SK-N-SH (cell line): Measurements from ENCODE around the gene KIF2A. TPM values are rescaled to one million over a fixed set of nuclear protein-coding genes. Genes with fewer than 3 reads are reported as not detected.

Experiments used
- CTCF ChIA-PET: fragments of 300-600, 350-600 bp; formaldehyde crosslinking; extraction: SDS; loops from one replicate; lab custom pipeline; 2021; lab: Yijun Ruan, JAX
- POLR2A ChIA-PET: fragments of 350-600 bp; sonication (Branson Sonifier 250); formaldehyde crosslinking; extraction: SDS; loops from one replicate; lab custom pipeline; 2020; ENCODE audit warnings: antibody characterized with exemption, inconsistent platforms; lab: Yijun Ruan, JAX
- DNase-seq: peaks from one replicate; pipeline ENCODE4 v3.0.0; 2012
- H2AFZ ChIP-seq: fragments of 200-600 bp; sonication (generic); 2 replicates; pipeline ENCODE4 v1.8.1; 2016; ENCODE audit warnings: antibody characterized with exemption, mild to moderate bottlenecking, low read depth
- H3F3A ChIP-seq: fragments of 200-600 bp; sonication (generic); replicated peaks from 2 replicates; pipeline ENCODE3; 2016; ENCODE audit warnings: antibody characterized with exemption, mild to moderate bottlenecking; ENCODE audit not compliant: insufficient read depth
- H3K27ac ChIP-seq, 2 experiments: fragments of 200-500 bp in 1 of 2; fragments of 200-600 bp in 1 of 2; sonication (Bioruptor generic) in 1 of 2; sonication (generic), shearing (Covaris generic) in 1 of 2; 2 replicates each; pipeline versions ENCODE4 v1.5.1 to v1.6.1; 2014 to 2016; ENCODE audit warnings: low read depth in 2 of 2, inconsistent platforms in 1 of 2, low read length in 1 of 2, mild to moderate bottlenecking in 1 of 2, mixed read lengths in 1 of 2
- H3K27me3 ChIP-seq: fragments of 200-600 bp; sonication (generic), shearing (Covaris generic); 2 replicates; pipeline ENCODE4 v1.6.1; 2016; ENCODE audit warnings: mixed run types; ENCODE audit not compliant: insufficient read depth
- H3K36me3 ChIP-seq, 2 experiments: fragments of 200-500 bp in 1 of 2; fragments of 200-600 bp in 1 of 2; sonication (Bioruptor generic) in 1 of 2; sonication (generic) in 1 of 2; replicated peaks in 1 of 2; 2 replicates each; pipeline versions ENCODE3 to v1.5.1; 2014 to 2016; ENCODE audit warnings: low read length in 1 of 2, mild to moderate bottlenecking in 1 of 2; ENCODE audit not compliant: insufficient read depth in 2 of 2, control insufficient read depth in 1 of 2
- H3K4me1 ChIP-seq, 2 experiments: fragments of 200-500 bp in 1 of 2; fragments of 200-600 bp in 1 of 2; sonication (Bioruptor generic) in 1 of 2; sonication (generic), shearing (Covaris generic) in 1 of 2; 2 replicates each; pipeline versions ENCODE4 v1.5.1 to v1.6.1; 2014 to 2016; ENCODE audit warnings: low read depth in 1 of 2, low read length in 1 of 2, mixed run types in 1 of 2; ENCODE audit not compliant: insufficient read depth in 2 of 2, control insufficient read depth in 1 of 2
- H3K4me2 ChIP-seq: fragments of 200-600 bp; sonication (generic), shearing (Covaris generic); 2 replicates; pipeline ENCODE4 v1.6.1; 2017; ENCODE audit warnings: mixed run types
- H3K4me3 ChIP-seq, 2 experiments: fragments of 200-500 bp in 1 of 2; fragments of 200-600 bp in 1 of 2; sonication (Bioruptor generic) in 1 of 2; sonication (generic), shearing (Covaris generic) in 1 of 2; 2 replicates each; pipeline versions ENCODE4 v1.5.1 to v1.8.1; 2014 to 2016; ENCODE audit warnings: low read depth in 2 of 2, inconsistent platforms in 1 of 2, low read length in 1 of 2, mild to moderate bottlenecking in 1 of 2, mixed read lengths in 1 of 2, moderate library complexity in 1 of 2
- H3K79me2 ChIP-seq: fragments of 200-600 bp; sonication (generic); 2 replicates; pipeline ENCODE4 v1.8.1; 2017; ENCODE audit warnings: mild to moderate bottlenecking; ENCODE audit not compliant: insufficient read depth
- H3K9ac ChIP-seq: fragments of 200-600 bp; sonication (generic); 2 replicates; pipeline ENCODE4 v1.6.1; 2017; ENCODE audit warnings: mixed run types
- H3K9me2 ChIP-seq: fragments of 200-600 bp; sonication (generic); 2 replicates; pipeline ENCODE4 v1.6.1; 2017; ENCODE audit warnings: mixed run types
- H3K9me3 ChIP-seq: fragments of 200-600 bp; sonication (generic); 2 replicates; pipeline ENCODE4 v1.6.1; 2017; ENCODE audit warnings: mixed run types, mild to moderate bottlenecking, moderate library complexity
- H4K20me1 ChIP-seq: fragments of 200-600 bp; sonication (generic); 2 replicates; pipeline ENCODE4 v1.6.1; 2017; ENCODE audit warnings: mild to moderate bottlenecking, mixed run types; ENCODE audit not compliant: insufficient read depth
- CHD2 ChIP-seq: fragments of 150-350 bp; IDR thresholded peaks from 2 replicates; pipeline ENCODE4 v1.6.1; 2018; ENCODE audit warnings: low read length; ENCODE audit not compliant: partially characterized antibody
- ELF1 ChIP-seq: IDR thresholded peaks from 2 replicates; pipeline ENCODE4 v1.4.0; 2012
- FOSL2 ChIP-seq: IDR thresholded peaks from 2 replicates; pipeline ENCODE4 v1.4.0; 2012; ENCODE audit warnings: low read depth, mild to moderate bottlenecking, moderate library complexity, borderline replicate concordance
- FOXM1 ChIP-seq: IDR thresholded peaks from 2 replicates; pipeline ENCODE4 v1.4.0; 2012; ENCODE audit warnings: low read depth, mild to moderate bottlenecking
- GABPA ChIP-seq: IDR thresholded peaks from 2 replicates; pipeline ENCODE4 v1.4.0; 2012; ENCODE audit warnings: low read depth, mild to moderate bottlenecking
- JUND ChIP-seq: IDR thresholded peaks from 2 replicates; pipeline ENCODE4 v1.4.0; 2012
- MEF2A ChIP-seq: IDR thresholded peaks from 2 replicates; pipeline ENCODE4 v1.4.0; 2012; ENCODE audit warnings: low read depth, borderline replicate concordance
- NFIC ChIP-seq: IDR thresholded peaks from 2 replicates; pipeline ENCODE4 v1.4.0; 2012; ENCODE audit warnings: borderline replicate concordance
- RFX5 ChIP-seq: IDR thresholded peaks from 2 replicates; pipeline ENCODE4 v1.6.1; 2012; ENCODE audit warnings: mild to moderate bottlenecking, improper control_type of control experiment, low read length
- RXRA ChIP-seq: IDR thresholded peaks from 2 replicates; pipeline ENCODE4 v1.4.0; 2012; ENCODE audit warnings: low read depth, mild to moderate bottlenecking, borderline replicate concordance
- SIN3A ChIP-seq: IDR thresholded peaks from 2 replicates; pipeline ENCODE4 v1.6.1; 2012; ENCODE audit warnings: low read depth, mild to moderate bottlenecking, low read length, moderate library complexity, borderline replicate concordance
- TCF12 ChIP-seq: IDR thresholded peaks from 2 replicates; pipeline ENCODE4 v1.4.0; 2012
- TEAD4 ChIP-seq: IDR thresholded peaks from 2 replicates; pipeline ENCODE4 v1.4.0; 2012; ENCODE audit warnings: mild to moderate bottlenecking, borderline replicate concordance; ENCODE audit not compliant: insufficient read depth
- WGBS: methylation state at CpG from one replicate; pipeline ENCODE4 v1.1.6; 2017; ENCODE audit warnings: low lambda C conversion rate; 5-methylcytosine and 5-hydroxymethylcytosine counted together
- polyA plus RNA-seq, 3 experiments: library from polyadenylated mRNA; depleted of rRNA; stranded (reverse); fragments of >200 nt; gene quantifications; 2 replicates each; pipeline ENCODE4 v1.2.3, GENCODE V29; 2012
- TF ChIP-seq, protein P1 (sequence below): fragments of 150-350 bp; IDR thresholded peaks from 2 replicates; pipeline ENCODE4 v1.6.1; 2016; ENCODE audit warnings: mild to moderate bottlenecking, low read depth, low read length
- TF ChIP-seq, protein P2 (sequence below): fragments of 200-600 bp; sonication (generic); IDR thresholded peaks from 2 replicates; pipeline ENCODE4 v1.6.1; 2017; ENCODE audit warnings: antibody characterized with exemption, mild to moderate bottlenecking, moderate library complexity

The KIF2A gene
- polyA plus RNA-seq, 1 of the 3 experiments (the other 2 are of a cell fraction), result 14.3 TPM

GRCh38 chr5:62371409-62371808 lies 65.4 kb downstream of the KIF2A start:
- Histone ChIP-seq H3K27ac (peak overlapping the region in 1 of 2 experiments; percentile 34; a peak in 2 of 4 replicates), H3K36me3 (peaks cover 49 to 59% of the 10 kb centered on the region in 2 experiments)
- no peak for DNase-seq
- peak; percentile 37 for TF ChIP-seq JUND
- TF ChIP-seq TCF12, result no peak
- no peak for TF ChIP-seq ELF1
- TF ChIP-seq FOSL2, result peak; percentile 42; the same call in 1 of the 2 replicates
- TF ChIP-seq NFIC, result no peak
- no peak for TF ChIP-seq RXRA
- TF ChIP-seq, all 33 proteins: peak for 2
- H3K27me3 ChIP-seq, result no peaks in the 10 kb centered on the region
- H4K20me1 ChIP-seq, result no peaks in the 10 kb centered on the region
- peaks cover 19% of the 10 kb centered on the region for H3F3A ChIP-seq
- ChIA-PET CTCF (no interaction called here), POLR2A (no interaction called here)
- no peaks in the 10 kb centered on the region for H3K9me3 ChIP-seq
- H3K79me2 ChIP-seq, result no peaks in the 10 kb centered on the region
- no peak overlapping the region for H3K9ac ChIP-seq
- no peak overlapping the region for H3K4me3 ChIP-seq
- H3K4me2 ChIP-seq, result no peak overlapping the region
- H3K9me2 ChIP-seq, result no peaks in the 10 kb centered on the region
- H3K4me1 ChIP-seq, result peaks cover 0 to 10% of the 10 kb centered on the region in 2 experiments; a peak in 1 of 4 replicates
- H2AFZ ChIP-seq, result no peak overlapping the region

DNA sequence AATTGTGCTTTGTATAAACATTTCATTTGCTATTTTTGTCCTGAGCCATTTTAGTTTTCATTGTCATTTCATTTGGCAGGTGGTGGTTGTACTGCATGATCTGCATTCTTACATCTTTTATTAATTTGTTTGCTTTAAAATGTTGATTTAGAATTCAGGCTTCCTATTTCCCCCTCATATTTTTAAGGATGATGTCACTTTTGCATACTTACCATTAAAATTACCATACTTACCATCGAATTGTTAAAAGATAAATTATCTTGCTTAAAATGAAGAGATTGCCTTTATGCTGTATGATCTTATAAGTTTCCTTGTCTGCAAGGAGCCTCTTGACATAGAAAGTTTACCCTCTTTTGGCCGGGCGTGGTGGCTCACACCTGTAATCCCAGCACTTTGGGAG lies 66.6 kb downstream of the KIF2A start:
- no peak overlapping the region for H3K27ac ChIP-seq
- no peaks in the 10 kb centered on the region for H3K9me3 ChIP-seq
- WGBS, result 95% methylated on average over 3 of the region's 3 CpGs
- H3K4me3 ChIP-seq, result no peak overlapping the region
- H3K9me2 ChIP-seq, result no peaks in the 10 kb centered on the region
- DNase-seq, result no peak
- H3K9ac ChIP-seq, result no peak overlapping the region
- POLR2A ChIA-PET, result no interaction called here
- H3K27me3 ChIP-seq, result no peaks in the 10 kb centered on the region
- H2AFZ ChIP-seq, result no peak overlapping the region
- no peak overlapping the region for H3K4me2 ChIP-seq
- H3F3A ChIP-seq, result peaks cover 19% of the 10 kb centered on the region
- no peaks in the 10 kb centered on the region for H4K20me1 ChIP-seq
- no peaks in the 10 kb centered on the region for H3K79me2 ChIP-seq
- CTCF ChIA-PET, result no interaction called here
- H3K4me1 ChIP-seq, result peaks cover 0 to 10% of the 10 kb centered on the region in 2 experiments; a peak in 1 of 4 replicates
- TF ChIP-seq, protein P1, sequence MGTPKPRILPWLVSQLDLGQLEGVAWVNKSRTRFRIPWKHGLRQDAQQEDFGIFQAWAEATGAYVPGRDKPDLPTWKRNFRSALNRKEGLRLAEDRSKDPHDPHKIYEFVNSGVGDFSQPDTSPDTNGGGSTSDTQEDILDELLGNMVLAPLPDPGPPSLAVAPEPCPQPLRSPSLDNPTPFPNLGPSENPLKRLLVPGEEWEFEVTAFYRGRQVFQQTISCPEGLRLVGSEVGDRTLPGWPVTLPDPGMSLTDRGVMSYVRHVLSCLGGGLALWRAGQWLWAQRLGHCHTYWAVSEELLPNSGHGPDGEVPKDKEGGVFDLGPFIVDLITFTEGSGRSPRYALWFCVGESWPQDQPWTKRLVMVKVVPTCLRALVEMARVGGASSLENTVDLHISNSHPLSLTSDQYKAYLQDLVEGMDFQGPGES, result no peak
- TF ChIP-seq MEF2A (no peak), JUND (no peak), RFX5 (no peak), TEAD4 (no peak), GABPA (no peak), FOXM1 (no peak), TCF12 (no peak), ELF1 (no peak), CHD2 (no peak), SIN3A (no peak)
- TF ChIP-seq, protein P2, sequence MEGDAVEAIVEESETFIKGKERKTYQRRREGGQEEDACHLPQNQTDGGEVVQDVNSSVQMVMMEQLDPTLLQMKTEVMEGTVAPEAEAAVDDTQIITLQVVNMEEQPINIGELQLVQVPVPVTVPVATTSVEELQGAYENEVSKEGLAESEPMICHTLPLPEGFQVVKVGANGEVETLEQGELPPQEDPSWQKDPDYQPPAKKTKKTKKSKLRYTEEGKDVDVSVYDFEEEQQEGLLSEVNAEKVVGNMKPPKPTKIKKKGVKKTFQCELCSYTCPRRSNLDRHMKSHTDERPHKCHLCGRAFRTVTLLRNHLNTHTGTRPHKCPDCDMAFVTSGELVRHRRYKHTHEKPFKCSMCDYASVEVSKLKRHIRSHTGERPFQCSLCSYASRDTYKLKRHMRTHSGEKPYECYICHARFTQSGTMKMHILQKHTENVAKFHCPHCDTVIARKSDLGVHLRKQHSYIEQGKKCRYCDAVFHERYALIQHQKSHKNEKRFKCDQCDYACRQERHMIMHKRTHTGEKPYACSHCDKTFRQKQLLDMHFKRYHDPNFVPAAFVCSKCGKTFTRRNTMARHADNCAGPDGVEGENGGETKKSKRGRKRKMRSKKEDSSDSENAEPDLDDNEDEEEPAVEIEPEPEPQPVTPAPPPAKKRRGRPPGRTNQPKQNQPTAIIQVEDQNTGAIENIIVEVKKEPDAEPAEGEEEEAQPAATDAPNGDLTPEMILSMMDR, result no peak
- H3K36me3 ChIP-seq, result peaks cover 54 to 63% of the 10 kb centered on the region in 2 experiments
